Stimulated activated CD8-positive, alpha-beta memory T cell treated with anti-CD3 and anti-CD28 coated beads, Interleukin-15, amount 100 ng/mL, for 1 hour (primary cell): ENCODE results near the gene LCOR.
"Not testable (repeated sequence)": the region's sequence is repeated elsewhere in the genome, so short reads cannot be mapped to it uniquely, and the experiment has no call there.

Experiments
- DNase-seq: peaks from one replicate; pipeline ENCODE4 v3.0.0-alpha.2; 2020; ENCODE audit warnings: low read depth

The LCOR gene

GRCh38 chr10:97033841-97034240 is 201.7 kb downstream of the LCOR start:
- not testable (repeated sequence) for DNase-seq

GRCh38 chr10:97034301-97034700 is 202.2 kb downstream of the LCOR start:
- no peak for DNase-seq

GRCh38 chr10:97034958-97035769 is 203.1 kb downstream of the LCOR start:
- DNase-seq = no peak

GRCh38 chr10:97037365-97038361 is 205.6 kb downstream of the LCOR start:
- DNase-seq = peak; percentile 43

- no peak for DNase-seq
Observed at GRCh38 chr10:97038688-97039087, 206.6 kb downstream of the LCOR start.

GRCh38 chr10:97039538-97040247 is 207.6 kb downstream of the LCOR start:
- DNase-seq = no peak

- no peak for DNase-seq
Observed at GRCh38 chr10:97040248-97040584, 208.1 kb downstream of the LCOR start.

- no peak for DNase-seq
Observed at GRCh38 chr10:97040706-97041105, 208.6 kb downstream of the LCOR start.

- no peak for DNase-seq
Observed at GRCh38 chr10:97042081-97042480, 210.0 kb downstream of the LCOR start.

GRCh38 chr10:97042716-97043562 is 210.8 kb downstream of the LCOR start:
- DNase-seq = no peak

GRCh38 chr10:97043563-97043855 is 211.4 kb downstream of the LCOR start:
- no peak for DNase-seq
